Activated CD8-positive, alpha-beta memory T cell treated with anti-CD3 and anti-CD28 coated beads for 48 hours (primary cell): ENCODE data around the gene FHIT.

Experiments
- DNase-seq, 3 experiments: peaks; one replicate each; pipeline ENCODE4 v3.0.0-alpha.2; 2020; ENCODE audit warnings: low read depth in 2 of 3, low spot score in 2 of 3

FHIT gene

GRCh38 chr3:61251174-61251972 is at the start of gene FHIT:
FHIT (minus strand) TSS chr3:61251452.
- peak; percentile 40 to 72 (median 71) for DNase-seq

DNA sequence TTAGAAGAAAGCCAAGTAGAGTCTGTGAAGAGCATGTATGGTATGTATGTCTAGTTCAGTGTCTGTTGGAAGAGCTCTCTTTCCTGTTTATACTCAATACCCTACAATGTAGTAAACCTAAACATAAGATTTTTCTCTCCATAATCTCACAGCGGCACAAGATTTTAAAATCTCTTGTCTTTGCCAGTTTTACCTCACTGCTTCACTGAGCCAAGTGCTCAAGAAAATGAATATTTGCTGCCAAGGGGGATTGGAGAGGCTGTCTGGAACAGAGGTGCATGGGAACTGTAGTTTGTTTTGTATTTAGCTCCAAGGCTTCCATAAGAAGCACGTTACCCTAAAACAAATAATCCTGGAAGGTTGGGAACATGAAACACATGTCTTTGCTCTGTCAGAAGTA is 49.5 kb upstream of the FHIT start:
- no peak for DNase-seq

- no peak for DNase-seq
These were observed 48.7 kb upstream of the FHIT start for GRCh38 chr3:61300006-61300380.

DNA sequence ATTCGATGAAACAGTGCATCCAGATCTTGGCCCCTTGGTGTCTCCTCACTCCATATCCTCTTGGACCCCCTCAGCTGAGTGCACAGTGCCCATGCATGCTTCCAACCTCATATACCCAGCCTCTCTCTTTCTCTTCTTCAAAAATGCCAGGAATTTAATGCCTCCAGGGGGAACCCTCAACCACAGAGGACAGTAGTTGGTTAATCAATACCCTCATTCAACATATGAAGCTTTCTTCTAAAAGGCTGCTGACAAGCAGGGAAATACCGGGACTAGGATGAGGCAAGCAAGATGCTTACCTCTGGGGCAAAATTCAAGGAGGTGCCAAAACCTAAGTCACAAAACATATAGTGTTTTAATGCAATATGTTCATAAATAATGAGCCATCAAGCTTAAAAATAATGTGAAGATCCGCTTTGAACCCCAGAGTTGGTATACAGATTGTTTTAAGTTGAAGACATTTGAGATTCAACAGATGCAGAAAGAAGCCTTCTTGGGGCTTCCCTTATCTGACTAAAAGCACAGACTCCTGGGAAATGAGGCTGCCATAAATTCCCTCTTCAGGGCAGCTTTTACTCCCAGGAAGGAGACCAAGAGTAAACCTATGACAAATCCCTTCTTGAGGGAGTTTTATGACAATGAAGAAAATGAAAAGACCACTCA is 48.2 kb upstream of the FHIT start:
- no peak for DNase-seq

GRCh38 chr3:61297821-61298220 is 46.6 kb upstream of the FHIT start:
- no peak for DNase-seq

DNA sequence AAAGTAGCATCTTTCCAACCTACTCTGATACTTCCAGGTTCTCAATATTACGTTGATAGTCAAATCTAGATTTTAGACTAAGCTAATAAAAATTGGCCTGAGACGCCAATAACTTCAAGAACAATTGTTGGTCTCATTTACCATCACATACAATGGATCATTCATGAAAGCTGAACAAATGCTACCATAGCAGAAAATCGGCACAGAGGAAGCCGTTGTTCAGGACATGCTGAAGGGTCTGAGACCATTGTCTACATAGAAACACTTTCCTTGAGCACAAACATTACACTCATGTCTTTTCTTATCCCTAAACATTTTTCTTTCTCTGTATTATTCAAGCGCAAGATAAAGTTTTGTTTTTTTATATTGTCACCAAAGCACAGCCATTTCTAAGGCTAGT is 37.2 kb upstream of the FHIT start:
- DNase-seq = no peak

DNA sequence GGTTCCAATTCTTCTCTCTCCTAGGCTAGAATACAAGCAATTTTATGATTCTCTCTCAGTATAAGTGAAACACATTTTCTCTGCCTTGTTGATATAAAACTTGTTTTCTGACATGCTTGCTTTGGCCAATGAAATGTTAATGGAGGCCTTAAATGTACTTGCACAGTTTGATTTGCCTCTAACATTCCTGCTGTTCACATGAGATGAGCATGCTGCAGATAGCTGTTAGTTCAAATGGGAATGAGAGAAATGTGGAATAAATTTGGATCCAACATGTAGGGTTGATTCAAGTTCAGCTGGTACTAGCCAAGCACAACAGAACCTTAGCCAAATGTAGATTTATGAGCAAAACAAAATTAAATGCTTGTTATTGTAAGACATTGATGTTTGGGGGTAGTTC is 32.6 kb upstream of the FHIT start:
- no peak for DNase-seq

- no peak for DNase-seq
These were observed 27.5 kb upstream of the FHIT start for GRCh38 chr3:61278713-61279112.

DNA sequence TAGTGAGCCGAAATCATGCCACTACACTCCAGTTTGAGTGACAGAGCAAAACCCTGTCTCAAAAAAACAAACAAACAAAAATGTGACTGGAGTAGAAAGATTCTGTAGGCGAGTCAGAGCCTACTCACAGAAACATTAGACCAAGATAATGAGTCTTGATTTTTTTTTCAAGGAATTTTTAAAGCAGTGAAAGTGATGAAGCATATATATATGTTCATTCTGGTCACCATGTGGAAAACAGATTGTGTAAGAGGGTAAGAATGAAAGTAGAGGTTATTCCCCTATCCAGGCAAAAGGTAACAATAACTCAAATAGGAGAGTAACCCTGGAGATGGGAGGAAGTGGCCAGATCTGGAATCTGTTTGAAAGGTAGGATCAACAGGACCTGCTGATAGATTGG is 26.2 kb upstream of the FHIT start:
- no peak for DNase-seq

DNA sequence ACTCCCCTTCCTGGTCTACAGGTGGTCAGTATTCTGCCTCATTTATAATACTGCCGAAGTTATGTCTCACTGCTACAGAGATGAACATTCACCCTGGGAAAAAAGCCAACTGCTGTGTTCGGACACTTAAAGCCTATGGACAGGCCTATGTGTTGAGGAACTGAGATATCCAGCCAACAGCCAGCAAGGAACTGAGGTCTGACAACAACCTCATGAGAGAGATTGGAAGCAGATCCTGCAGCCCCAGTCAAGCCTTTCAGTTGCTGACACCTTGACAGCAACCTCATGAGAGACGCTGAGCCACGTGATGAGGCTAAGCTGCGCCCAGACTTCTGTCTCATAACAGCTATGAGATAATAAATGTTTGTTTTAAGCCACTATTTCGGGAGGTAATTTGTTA is 18.2 kb upstream of the FHIT start:
- no peak for DNase-seq

- DNase-seq = no peak
These were observed 17.4 kb upstream of the FHIT start for GRCh38 chr3:61268644-61269043.

DNA sequence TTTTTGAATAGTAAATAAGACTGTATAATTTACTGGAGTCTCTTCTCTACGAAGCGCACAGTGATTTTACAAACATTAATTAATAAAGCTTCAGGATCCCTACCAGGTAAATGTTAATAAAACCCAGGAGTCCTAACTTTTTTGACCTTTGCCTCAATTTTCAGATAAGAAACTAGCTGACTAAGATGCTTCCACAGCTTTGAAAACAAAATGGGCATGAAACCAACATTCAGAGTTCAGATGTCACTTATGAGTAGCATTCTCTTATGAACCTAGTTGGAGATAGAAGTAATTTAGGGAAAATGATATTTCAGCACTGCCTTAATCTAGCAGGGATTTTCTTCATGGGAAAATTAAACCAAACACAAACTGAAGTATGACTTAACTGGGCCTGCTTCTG is 13.0 kb upstream of the FHIT start:
- no peak for DNase-seq

DNA sequence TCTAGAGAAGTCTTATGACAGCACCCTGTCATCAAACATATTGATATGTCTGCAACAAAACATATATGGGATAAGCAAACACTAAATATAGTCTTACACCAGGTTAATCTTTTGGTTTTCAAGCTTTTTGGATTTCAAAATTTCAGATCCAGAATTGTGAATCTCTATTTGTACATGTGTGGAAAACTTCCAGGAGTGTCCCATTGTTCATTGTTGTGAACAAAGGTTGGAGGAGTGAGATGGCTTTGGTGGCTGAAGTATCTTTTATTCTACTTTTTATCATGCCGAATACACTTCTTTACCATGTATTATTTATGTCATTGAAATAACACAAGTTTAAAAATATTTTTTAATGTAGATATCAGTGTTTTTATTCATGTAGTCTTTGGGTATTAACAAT is 5.9 kb upstream of the FHIT start:
- DNase-seq = no peak

DNA sequence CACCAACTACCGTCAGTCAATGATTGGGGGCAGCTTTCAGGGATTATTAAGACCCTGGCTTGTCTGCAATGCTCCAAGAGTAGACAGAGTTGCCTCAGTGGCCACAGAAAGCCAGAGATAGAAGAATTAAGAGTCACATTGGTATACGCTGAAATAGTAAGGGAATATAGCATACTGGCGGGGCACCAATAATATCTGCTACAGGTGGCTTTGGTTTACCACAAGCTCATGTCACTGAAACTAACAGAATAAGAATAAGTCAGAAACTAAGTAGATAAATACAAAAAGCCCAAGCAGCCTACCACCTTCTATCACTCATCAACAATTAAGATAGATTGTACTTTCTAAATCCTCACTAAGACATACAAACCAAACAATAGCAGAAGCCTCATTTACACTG is 2.5 kb upstream of the FHIT start:
- no peak for DNase-seq

- DNase-seq = no peak
These were observed 1.6 kb upstream of the FHIT start for GRCh38 chr3:61252836-61253235.

- peak in 2 of 3 experiments; percentile 5 for DNase-seq
These were observed 473 bp downstream of the FHIT start for GRCh38 chr3:61250784-61251173.

DNA sequence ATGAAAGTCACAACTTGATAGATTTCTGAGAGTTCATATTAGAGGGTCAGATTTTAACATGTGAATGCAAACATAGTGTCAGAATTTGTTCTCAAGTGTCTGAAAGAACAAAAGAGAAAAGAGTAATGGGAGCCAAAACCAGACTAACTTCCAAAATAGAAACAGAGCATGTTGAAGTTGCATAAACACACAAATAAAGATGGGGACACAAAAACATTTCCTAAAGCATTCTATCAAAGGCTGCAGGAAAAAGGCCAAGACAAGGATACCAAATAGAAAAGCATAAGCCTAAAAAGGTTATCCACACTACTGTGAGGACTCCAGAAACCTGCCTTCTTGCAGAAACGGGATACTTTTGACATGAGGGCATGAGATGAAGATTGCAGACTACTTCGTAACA is 2.8 kb downstream of the FHIT start:
- DNase-seq = no peak

DNA sequence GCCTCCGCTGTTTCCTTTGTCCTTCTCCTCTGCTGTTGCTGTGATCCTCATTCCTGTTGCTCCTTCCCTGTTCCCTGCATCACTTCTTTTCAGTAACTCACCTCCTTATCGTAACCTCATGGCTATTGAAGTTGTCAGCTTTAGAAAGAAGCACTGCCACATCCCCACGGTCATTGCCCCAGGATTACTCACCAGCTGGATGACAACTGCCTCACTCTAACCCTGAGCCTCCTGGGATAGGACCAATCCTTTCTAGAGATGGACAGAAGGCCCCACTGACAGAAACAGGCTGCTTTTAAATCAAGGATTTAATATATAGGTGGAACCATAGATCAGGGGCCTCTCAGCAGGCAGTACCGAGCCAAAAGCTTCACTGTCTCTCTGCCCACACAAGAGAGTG is 4.1 kb downstream of the FHIT start:
- DNase-seq = no peak

GRCh38 chr3:61239871-61240270 is 11.4 kb downstream of the FHIT start:
- DNase-seq = no peak

- DNase-seq = no peak
These were observed 13.4 kb downstream of the FHIT start for GRCh38 chr3:61237858-61238257.

GRCh38 chr3:61236556-61236955 is 14.7 kb downstream of the FHIT start:
- no peak for DNase-seq

DNA sequence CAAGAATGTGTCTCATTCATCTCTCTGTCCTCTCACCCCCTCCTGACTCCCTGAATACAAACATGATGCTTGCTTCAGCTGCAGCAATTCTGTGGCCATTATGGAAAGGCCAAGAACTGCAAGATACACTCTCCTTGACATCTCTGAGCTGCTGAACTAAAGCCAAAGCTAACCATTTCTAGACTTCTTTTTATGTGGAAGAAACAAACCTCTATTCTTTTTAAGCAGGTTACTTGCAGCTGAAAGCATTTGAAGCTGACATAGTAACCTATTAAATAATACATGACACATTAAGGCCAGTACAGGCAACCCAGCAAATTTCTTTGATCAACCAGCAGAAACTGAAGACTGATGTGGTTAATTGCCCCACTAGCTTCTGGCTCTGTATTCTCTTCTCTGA is 17.5 kb downstream of the FHIT start:
- no peak for DNase-seq

GRCh38 chr3:61231693-61232092 is 19.6 kb downstream of the FHIT start:
- DNase-seq = no peak
